GM12874 (cell line): ENCODE data around the gene PALS1.

Experiments
- TF ChIP-seq, protein P1 (sequence below): IDR thresholded peaks from 2 replicates; pipeline ENCODE4 v1.5.1; 2011; ENCODE audit warnings: low read depth, mild to moderate bottlenecking, control low read depth, low read length, moderate library complexity; ENCODE audit not compliant: insufficient read depth

PALS1 gene

DNA sequence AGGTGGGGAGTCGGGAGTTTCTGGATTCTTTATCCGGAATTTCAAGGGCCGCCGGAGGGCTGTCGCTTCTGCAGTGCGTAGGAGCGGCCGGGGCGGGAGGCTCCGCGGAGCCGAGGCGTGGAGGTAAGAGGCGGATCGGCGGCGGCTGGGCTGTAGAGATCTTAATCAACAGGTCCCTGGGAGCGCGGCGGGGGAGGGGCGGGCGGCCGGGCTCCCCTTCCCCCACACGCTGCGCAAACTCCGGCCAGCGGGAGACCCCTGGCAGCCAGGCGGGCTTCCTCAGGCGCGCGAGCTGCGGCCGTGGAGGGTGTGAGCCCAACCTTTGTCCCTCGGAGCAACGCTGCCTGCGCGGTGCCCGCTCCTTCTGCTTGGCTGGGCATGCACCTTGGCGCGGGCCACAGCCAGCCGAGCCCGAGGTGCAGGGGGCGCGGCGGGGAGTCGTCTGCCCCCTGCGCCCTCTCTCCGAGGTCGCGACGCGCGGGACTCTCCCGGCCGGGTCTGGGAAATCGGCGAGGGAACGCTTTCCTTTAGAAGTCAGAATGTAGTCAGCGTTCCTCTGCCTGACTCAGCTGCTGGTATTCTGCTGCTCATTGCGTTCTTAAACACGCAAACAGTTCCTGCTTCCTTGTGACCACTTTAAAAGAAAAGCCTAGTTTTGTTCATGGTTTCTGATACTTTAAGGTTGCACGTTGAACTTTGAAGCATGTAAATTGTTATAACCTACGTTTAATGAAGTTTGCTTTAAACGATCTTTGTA, at the start of gene PALS1:
Gene PALS1, plus strand, starts transcription at position 25 of the 757 bp plus-strand sequence. CDS start 37,736 bp downstream, outside the sequence.
- TF ChIP-seq, protein P1, sequence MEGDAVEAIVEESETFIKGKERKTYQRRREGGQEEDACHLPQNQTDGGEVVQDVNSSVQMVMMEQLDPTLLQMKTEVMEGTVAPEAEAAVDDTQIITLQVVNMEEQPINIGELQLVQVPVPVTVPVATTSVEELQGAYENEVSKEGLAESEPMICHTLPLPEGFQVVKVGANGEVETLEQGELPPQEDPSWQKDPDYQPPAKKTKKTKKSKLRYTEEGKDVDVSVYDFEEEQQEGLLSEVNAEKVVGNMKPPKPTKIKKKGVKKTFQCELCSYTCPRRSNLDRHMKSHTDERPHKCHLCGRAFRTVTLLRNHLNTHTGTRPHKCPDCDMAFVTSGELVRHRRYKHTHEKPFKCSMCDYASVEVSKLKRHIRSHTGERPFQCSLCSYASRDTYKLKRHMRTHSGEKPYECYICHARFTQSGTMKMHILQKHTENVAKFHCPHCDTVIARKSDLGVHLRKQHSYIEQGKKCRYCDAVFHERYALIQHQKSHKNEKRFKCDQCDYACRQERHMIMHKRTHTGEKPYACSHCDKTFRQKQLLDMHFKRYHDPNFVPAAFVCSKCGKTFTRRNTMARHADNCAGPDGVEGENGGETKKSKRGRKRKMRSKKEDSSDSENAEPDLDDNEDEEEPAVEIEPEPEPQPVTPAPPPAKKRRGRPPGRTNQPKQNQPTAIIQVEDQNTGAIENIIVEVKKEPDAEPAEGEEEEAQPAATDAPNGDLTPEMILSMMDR, result no peak

DNA sequence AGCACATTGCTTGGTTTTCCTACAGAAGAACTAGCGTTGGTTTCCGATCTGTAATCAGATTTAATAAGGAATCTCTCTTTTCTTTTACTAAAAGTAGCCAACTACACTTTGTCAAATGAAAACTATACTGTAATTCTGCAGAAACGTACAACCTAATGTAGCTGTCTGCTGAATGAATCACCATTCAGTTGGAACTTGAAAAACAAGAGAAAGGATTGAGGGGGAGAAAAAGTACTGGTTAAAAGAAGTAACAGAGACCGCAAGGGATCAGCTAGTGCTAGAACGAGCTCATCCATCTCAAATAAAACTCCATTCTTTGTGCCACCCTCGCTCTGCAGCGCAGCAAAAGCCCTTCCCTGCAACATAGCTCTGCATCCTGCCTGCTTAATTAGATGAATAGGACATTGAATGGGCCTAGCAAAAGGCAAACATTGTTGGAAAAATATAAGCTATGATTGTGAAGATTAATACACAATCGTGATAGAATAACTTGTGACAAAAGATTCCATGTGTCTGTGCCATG, 49.4 kb upstream of the PALS1 start:
- TF ChIP-seq, protein P1, result no peak

DNA sequence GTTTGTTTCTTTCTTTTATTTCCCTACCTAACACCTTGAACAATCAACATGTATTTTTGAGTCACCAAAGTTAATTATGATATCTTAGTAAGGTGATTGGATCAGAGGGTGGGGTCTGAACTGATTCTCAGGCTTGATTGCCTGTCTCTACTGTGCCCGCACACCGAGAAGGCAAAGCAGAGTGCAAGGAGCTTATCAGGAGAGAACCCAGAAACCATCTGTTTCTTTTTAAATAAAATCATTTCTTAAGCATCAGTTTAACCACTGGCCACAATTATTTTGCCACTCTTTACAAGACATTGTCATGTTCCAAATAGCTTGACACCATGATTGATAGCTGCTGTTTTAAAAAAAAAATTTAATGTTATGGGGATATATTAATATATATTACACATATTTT, 48.9 kb upstream of the PALS1 start:
- TF ChIP-seq, protein P1, result no peak

DNA sequence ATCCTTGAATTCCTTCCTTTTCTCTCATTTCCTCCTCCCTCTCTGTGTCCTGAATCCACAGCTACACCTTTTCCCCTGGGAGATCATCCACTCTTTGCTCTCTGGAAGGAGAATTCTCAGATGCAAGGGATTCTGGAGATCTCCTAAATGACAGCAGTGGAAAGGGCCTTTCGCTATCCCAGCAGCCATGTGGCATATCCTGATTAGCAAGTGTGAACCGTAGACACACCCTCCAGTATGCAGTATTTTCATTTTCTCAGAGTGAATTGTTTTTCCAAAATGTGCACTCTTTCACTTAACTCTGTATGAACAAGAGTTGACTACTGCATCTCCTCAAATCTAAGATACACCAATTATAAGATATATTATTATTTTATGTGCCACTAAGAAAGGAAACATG, 46.0 kb upstream of the PALS1 start:
- TF ChIP-seq, protein P1, result no peak

DNA sequence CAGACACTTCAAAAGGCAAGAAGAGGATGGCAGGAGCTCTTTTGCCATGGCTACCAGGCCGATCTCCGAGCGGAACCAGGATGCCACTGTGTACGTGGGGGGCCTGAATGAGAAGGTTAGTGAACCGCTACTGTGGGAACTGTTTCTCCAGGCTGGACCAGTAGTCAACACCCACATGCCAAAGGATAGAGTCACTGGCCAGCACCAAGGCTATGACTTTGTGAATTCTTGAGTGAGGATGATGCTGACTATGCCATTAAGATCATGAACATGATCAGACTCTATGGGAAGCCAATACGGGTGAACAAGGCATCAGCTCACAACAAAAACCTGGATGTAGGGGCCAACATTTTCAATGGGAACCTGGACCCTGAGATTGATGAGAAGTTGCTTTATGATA, 42.2 kb upstream of the PALS1 start:
- TF ChIP-seq, protein P1, result no peak

DNA sequence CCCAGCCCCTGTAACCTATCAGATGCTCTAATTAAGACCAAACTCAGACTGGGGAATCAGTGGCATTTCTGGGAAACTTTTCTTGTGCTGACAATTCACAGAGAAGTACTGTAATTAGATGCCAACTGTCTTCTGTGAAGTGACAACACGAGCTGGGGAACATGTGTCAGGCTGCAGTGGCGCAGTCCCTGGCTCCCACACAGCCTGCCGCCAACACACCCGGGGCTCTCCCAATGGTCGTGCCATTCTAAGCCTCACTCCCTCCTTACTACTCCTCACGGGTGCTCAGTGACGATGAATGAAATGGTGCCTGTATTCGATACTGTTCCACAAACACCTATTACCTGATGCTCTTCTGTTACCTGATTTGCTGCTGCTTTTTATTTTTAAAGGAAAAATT, 33.4 kb upstream of the PALS1 start:
- TF ChIP-seq, protein P1, result no peak

DNA sequence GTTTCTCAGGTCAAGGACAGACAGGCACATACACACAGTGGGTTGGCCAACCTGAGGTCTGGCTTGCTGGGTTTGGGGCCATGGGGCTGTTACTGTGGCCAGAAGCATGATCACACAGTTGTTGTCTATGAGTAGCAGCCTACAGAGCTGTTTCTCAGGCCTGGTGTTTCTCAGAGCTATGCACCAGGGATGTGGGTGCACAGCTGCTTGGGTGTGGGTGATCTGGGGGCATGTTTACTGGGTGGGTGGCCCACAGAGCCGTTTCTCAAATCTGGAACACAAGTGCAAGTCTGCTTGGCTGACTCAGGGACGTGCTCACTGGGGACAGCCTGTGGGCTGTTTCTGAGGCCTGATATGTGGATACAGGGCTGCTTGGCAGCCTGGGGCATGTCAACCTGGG, 23.1 kb upstream of the PALS1 start:
- TF ChIP-seq, protein P1, result no peak
